Measurements from ENCODE around the gene SUMO2. TPM values are rescaled to one million over a fixed set of nuclear protein-coding genes. Genes with fewer than 3 reads are reported as not detected.
A peak's percentile ranks its signal among the peaks of the same experiment; 100 is the strongest.
"Not testable (repeated sequence)": the region's sequence is repeated elsewhere in the genome, so short reads cannot be mapped to it uniquely, and the experiment has no call there.

SUMO2 gene
- total and polyA plus RNA-seq, 10 of the 15 experiments (the other 5 are each of a cell fraction or from before 2014, with no cell fraction given) = 163 to 803 (median 555) TPM

GRCh38 chr17:75207760-75208159, 25.0 kb upstream of the SUMO2 start:
- Histone ChIP-seq H3K4me2 (ENCODE audit: control insufficient read depth, insufficient read depth) (no peak overlapping the region), H3K36me3 (ENCODE audit: control insufficient read depth in 2 of 2, insufficient read depth in 2 of 2, low read length in 1 of 2) (peaks cover 4% of the 10 kb centered on the region in 2 experiments; a peak in 3 of 4 replicates), H3K9ac (ENCODE audit: control insufficient read depth, insufficient read depth, low read length) (no peak overlapping the region), H2AFZ (ENCODE audit: control insufficient read depth, low read depth, low read length) (no peak overlapping the region), H3K79me2 (ENCODE audit: control insufficient read depth, insufficient read depth, low read length) (peaks cover 37% of the 10 kb centered on the region), H3K4me3 (no peak overlapping the region), H4K20me1 (ENCODE audit: control insufficient read depth, insufficient read depth) (no peaks in the 10 kb centered on the region), H3K27ac (ENCODE audit: control insufficient read depth, insufficient read depth) (no peak overlapping the region), H3K27me3 (replicated peaks in 1 of 2; ENCODE audit: control insufficient read depth in 2 of 2, insufficient read depth in 2 of 2, low read length in 1 of 2) (no peaks in the 10 kb centered on the region), H3K4me1 (ENCODE audit: control insufficient read depth, insufficient read depth, low read length) (no peaks in the 10 kb centered on the region; the same call in 1 of the 2 replicates), H3K9me3 (replicated peaks; ENCODE audit: control insufficient read depth, insufficient read depth, low read length) (no peaks in the 10 kb centered on the region)
- ChIA-PET POLR2A (no interaction called here), SMC1A (ENCODE audit: uncharacterized antibody, unreplicated experiment) (interaction anchor here (1.0 to 2.2 kb wide), 2 partner anchors 93 to 217 kb away, joined by 3 to 14 read pairs; no protein-coding TSS in a partner anchor), RAD21 (ENCODE audit: unreplicated experiment) (interaction anchor here (1.0 kb wide), 1 partner anchor 63 kb away, joined by 3 read pairs; the partner anchor contains the start of gene MIF4GD), CTCF (interaction anchor here (1.0 to 12.2 kb wide), 3 partner anchors 19 to 245 kb away, joined by 3 to 293 read pairs (median 224); partner anchors contain the start of gene ARMC7)
- intact Hi-C loops (cut with micrococcal nuclease; ENCODE audit: unreplicated experiment) (no loop called here), in situ Hi-C loops (cut with MboI) (no loop called here)
- FAIRE-seq (no peak), DNase-seq (ENCODE audit: low read depth, low spot score) (no peak), ATAC-seq (no peak)
- BruUV-seq (replicated peaks) = no TSS peak
- TF ChIP-seq LARP7 (IDR thresholded peaks at IDR 0.05) (no peak), POU2F2 (IDR thresholded peaks at IDR 0.05; ENCODE audit: borderline replicate concordance, low read depth, low read length) (no peak), SPI1 (IDR thresholded peaks at IDR 0.05; ENCODE audit: borderline replicate concordance, insufficient read depth, low read depth, low read length) (no peak), CUX1 (IDR thresholded peaks at IDR 0.05; ENCODE audit: insufficient replicate concordance, low read depth, low read length) (no peak), NRF1 (conservative IDR thresholded peaks at IDR 0.05; ENCODE audit: low read depth, low read length) (no peak), ZBED1 (IDR thresholded peaks at IDR 0.05; ENCODE audit: borderline replicate concordance) (no peak)
- TF ChIP-seq, protein P1, sequence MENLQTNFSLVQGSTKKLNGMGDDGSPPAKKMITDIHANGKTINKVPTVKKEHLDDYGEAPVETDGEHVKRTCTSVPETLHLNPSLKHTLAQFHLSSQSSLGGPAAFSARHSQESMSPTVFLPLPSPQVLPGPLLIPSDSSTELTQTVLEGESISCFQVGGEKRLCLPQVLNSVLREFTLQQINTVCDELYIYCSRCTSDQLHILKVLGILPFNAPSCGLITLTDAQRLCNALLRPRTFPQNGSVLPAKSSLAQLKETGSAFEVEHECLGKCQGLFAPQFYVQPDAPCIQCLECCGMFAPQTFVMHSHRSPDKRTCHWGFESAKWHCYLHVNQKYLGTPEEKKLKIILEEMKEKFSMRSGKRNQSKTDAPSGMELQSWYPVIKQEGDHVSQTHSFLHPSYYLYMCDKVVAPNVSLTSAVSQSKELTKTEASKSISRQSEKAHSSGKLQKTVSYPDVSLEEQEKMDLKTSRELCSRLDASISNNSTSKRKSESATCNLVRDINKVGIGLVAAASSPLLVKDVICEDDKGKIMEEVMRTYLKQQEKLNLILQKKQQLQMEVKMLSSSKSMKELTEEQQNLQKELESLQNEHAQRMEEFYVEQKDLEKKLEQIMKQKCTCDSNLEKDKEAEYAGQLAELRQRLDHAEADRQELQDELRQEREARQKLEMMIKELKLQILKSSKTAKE (IDR thresholded peaks at IDR 0.05; ENCODE audit: low read depth, poor library complexity, severe bottlenecking) = no peak
- WGBS (ENCODE audit: insufficient coverage, insufficient replicate concordance, low lambda C conversion rate, missing lambda C conversion rate) = 89% methylated on average over 12 of the region's 12 CpGs

DNA sequence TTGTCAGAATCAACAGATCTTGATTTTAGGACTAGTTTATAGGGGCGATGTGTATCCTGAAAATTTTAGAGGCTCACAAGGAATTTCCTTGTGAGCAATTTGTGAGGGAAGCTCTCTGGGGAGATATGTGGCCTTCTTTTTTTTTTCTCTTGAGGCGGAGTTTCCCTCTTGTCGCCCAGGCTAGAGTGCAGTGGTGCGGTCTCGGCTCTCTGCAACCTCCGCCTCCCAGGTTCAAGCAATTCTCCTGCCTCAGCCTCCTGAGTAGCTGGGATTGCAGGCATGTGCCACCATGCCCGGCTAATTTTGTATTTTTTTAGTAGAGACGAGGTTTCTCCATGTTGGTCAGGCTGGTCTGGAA, 24.3 kb upstream of the SUMO2 start:
- H4K20me1 ChIP-seq (ENCODE audit: control insufficient read depth, insufficient read depth); H3K36me3 ChIP-seq (ENCODE audit: control insufficient read depth in 2 of 2, insufficient read depth in 2 of 2, low read length in 1 of 2); ATAC-seq; H2AFZ ChIP-seq (ENCODE audit: control insufficient read depth, low read depth, low read length); DNase-seq (ENCODE audit: low read depth, low spot score); H3K27ac ChIP-seq (ENCODE audit: control insufficient read depth, insufficient read depth); FAIRE-seq; H3K4me1 ChIP-seq (ENCODE audit: control insufficient read depth, insufficient read depth, low read length); H3K27me3 ChIP-seq (replicated peaks in 1 of 2; ENCODE audit: control insufficient read depth in 2 of 2, insufficient read depth in 2 of 2, low read length in 1 of 2); BruUV-seq (replicated peaks); in situ Hi-C loops (cut with MboI); intact Hi-C loops (cut with micrococcal nuclease; ENCODE audit: unreplicated experiment); POLR2A ChIA-PET; H3K9me3 ChIP-seq (replicated peaks; ENCODE audit: control insufficient read depth, insufficient read depth, low read length): not testable (repeated sequence)
- Histone ChIP-seq H3K4me3 (peak overlapping the region; percentile 77; the same call in 1 of the 2 replicates), H3K4me2 (ENCODE audit: control insufficient read depth, insufficient read depth) (peak overlapping the region; percentile 34), H3K9ac (ENCODE audit: control insufficient read depth, insufficient read depth, low read length) (peak overlapping the region; percentile 89), H3K79me2 (ENCODE audit: control insufficient read depth, insufficient read depth, low read length) (peaks cover 37% of the 10 kb centered on the region)
- ChIA-PET RAD21 (ENCODE audit: unreplicated experiment) (interaction anchor here (0.7 to 1.0 kb wide), 2 partner anchors 18 to 64 kb away, joined by 3 read pairs; partner anchors contain the start of gene MIF4GD), SMC1A (ENCODE audit: uncharacterized antibody, unreplicated experiment) (interaction anchor here (1.0 to 2.2 kb wide), 5 partner anchors 63 to 246 kb away, joined by 3 to 14 read pairs (median 6); partner anchors contain the start of gene SLC25A19), CTCF (interaction anchor here (0.6 to 12.2 kb wide), 9 partner anchors 16 to 245 kb away, joined by 3 to 293 read pairs (median 3); partner anchors contain the start of gene ARMC7)
- 28% methylated on average over 8 of the region's 8 CpGs for WGBS (ENCODE audit: insufficient coverage, insufficient replicate concordance, low lambda C conversion rate, missing lambda C conversion rate)
